CD14-positive monocyte (primary cell): ENCODE measurements around the gene COPG2. TPM values are rescaled to one million over a fixed set of nuclear protein-coding genes. Genes with fewer than 3 reads are reported as not detected.

Experiments
- DNase-seq, 3 donors: peaks; one replicate each; pipeline ENCODE4 v3.0.0-alpha.2; 2011 to 2022
- H2AFZ ChIP-seq: 2 replicates; pipeline ENCODE4 v1.6.0; 2012; ENCODE audit warnings: mild to moderate bottlenecking, low read depth, low read length, inconsistent platforms; ENCODE audit not compliant: insufficient read depth, poor library complexity, severe bottlenecking
- H3K27ac ChIP-seq, 2 donors: 1 replicate in 1 of 2; 2 replicates in 1 of 2; pipeline ENCODE4 v1.5.1; 2012 to 2013; ENCODE audit warnings: low read length in 2 of 2, control low read depth in 1 of 2, inconsistent platforms in 1 of 2, low read depth in 1 of 2, mild to moderate bottlenecking in 1 of 2
- H3K27me3 ChIP-seq, 2 donors: one replicate each; pipeline versions ENCODE4 v1.6.0 to v1.6.1; 2011 to 2013; ENCODE audit warnings: low read length in 2 of 2; ENCODE audit not compliant: control insufficient read depth in 2 of 2, insufficient read depth in 2 of 2
- H3K36me3 ChIP-seq, 2 donors: replicated peaks in 1 of 2; 1 replicate in 1 of 2; 2 replicates in 1 of 2; pipeline versions ENCODE4 v1.5.1 to v1.6.1; 2012 to 2013; ENCODE audit warnings: low read length in 2 of 2, control low read depth in 1 of 2, inconsistent platforms in 1 of 2, mild to moderate bottlenecking in 1 of 2; ENCODE audit not compliant: insufficient read depth in 2 of 2, control insufficient read depth in 1 of 2
- H3K4me1 ChIP-seq, 2 donors: 1 replicate in 1 of 2; 2 replicates in 1 of 2; pipeline versions ENCODE4 v1.5.1 to v1.6.1; 2012 to 2013; ENCODE audit warnings: low read length in 2 of 2, control low read depth in 1 of 2, inconsistent platforms in 1 of 2, mild to moderate bottlenecking in 1 of 2, moderate library complexity in 1 of 2; ENCODE audit not compliant: insufficient read depth in 2 of 2, control insufficient read depth in 1 of 2
- H3K4me2 ChIP-seq: replicated peaks from 2 replicates; pipeline ENCODE3; 2012; ENCODE audit warnings: low read length, moderate library complexity, mild to moderate bottlenecking; ENCODE audit not compliant: poor library complexity, severe bottlenecking; ENCODE audit errors: extremely low read depth
- H3K4me3 ChIP-seq, 3 experiments: fragments of 200-600 bp in 1 of 3; sonication (generic) in 1 of 3; replicated peaks in 1 of 3; 1 replicate in 2 of 3; 2 replicates in 1 of 3; pipeline ENCODE4 v1.5.1; 2011 to 2013; ENCODE audit warnings: low read length in 3 of 3, mild to moderate bottlenecking in 3 of 3, control low read depth in 2 of 3, low read depth in 2 of 3, inconsistent platforms in 1 of 3, moderate library complexity in 1 of 3
- H3K79me2 ChIP-seq: 2 replicates; pipeline ENCODE4 v1.6.0; 2012; ENCODE audit warnings: mild to moderate bottlenecking, control low read depth, inconsistent platforms, low read length, moderate library complexity; ENCODE audit not compliant: insufficient read depth
- H3K9ac ChIP-seq: 2 replicates; pipeline ENCODE4 v1.6.0; 2017; ENCODE audit warnings: low read length, mild to moderate bottlenecking; ENCODE audit not compliant: insufficient read depth, poor library complexity, severe bottlenecking
- H3K9me3 ChIP-seq, 2 donors: replicated peaks in 1 of 2; 1 replicate in 1 of 2; 2 replicates in 1 of 2; pipeline versions ENCODE4 v1.5.1 to v1.6.1; 2012 to 2013; ENCODE audit warnings: low read length in 2 of 2, control low read depth in 1 of 2; ENCODE audit not compliant: control insufficient read depth in 1 of 2, insufficient read depth in 1 of 2
- H4K20me1 ChIP-seq: 2 replicates; pipeline ENCODE4 v1.6.0; 2012; ENCODE audit warnings: mild to moderate bottlenecking, low read length, control low read depth, moderate library complexity; ENCODE audit not compliant: insufficient read depth
- H3K27ac Mint-ChIP-seq, 7 donors: one replicate each; pipeline ENCODE4 v1.8.0; 2020; ENCODE audit warnings: mild to moderate bottlenecking in 7 of 7, mixed read lengths in 7 of 7, moderate library complexity in 6 of 7, inconsistent platforms in 2 of 7
- H3K27me3 Mint-ChIP-seq, 3 donors: one replicate each; pipeline ENCODE4 v1.8.0; 2021 to 2022; ENCODE audit warnings: low read depth in 3 of 3, mild to moderate bottlenecking in 3 of 3, mixed read lengths in 3 of 3, moderate library complexity in 3 of 3, inconsistent platforms in 1 of 3
- H3K36me3 Mint-ChIP-seq, 2 donors: one replicate each; pipeline ENCODE4 v1.8.0; 2020; ENCODE audit warnings: mixed read lengths in 2 of 2, inconsistent platforms in 1 of 2, mild to moderate bottlenecking in 1 of 2
- H3K4me1 Mint-ChIP-seq: one replicate; pipeline ENCODE4 v1.8.0; 2020; ENCODE audit warnings: mild to moderate bottlenecking, mixed read lengths
- H3K4me3 Mint-ChIP-seq, 2 donors: one replicate each; pipeline ENCODE4 v1.8.0; 2020; ENCODE audit warnings: mild to moderate bottlenecking in 2 of 2, mixed read lengths in 2 of 2, moderate library complexity in 1 of 2
- H3K9me3 Mint-ChIP-seq, 7 donors: one replicate each; pipeline ENCODE4 v1.8.0; 2020 to 2022; ENCODE audit warnings: mixed read lengths in 7 of 7, mild to moderate bottlenecking in 6 of 7, moderate library complexity in 6 of 7, inconsistent platforms in 2 of 7
- CTCF ChIP-seq: fragments of 200-600 bp; IDR thresholded peaks from one replicate; pipeline ENCODE4 v1.8.0; 2022; ENCODE audit warnings: antibody characterized with exemption, mild to moderate bottlenecking
- WGBS: methylation state at CpG from one replicate; pipeline ENCODE4 v1.1.5; 2013; ENCODE audit warnings: missing lambda C conversion rate; ENCODE audit not compliant: insufficient coverage; 5-methylcytosine and 5-hydroxymethylcytosine counted together
- intact Hi-C, 2 donors: fragments of 100-400 bp; cut with micrococcal nuclease; formaldehyde crosslinking; loops; one replicate each; pipeline versions ENCODE4 v1.15.0 to v1.15.1; 2023
- polyA plus RNA-seq, 3 donors: library from polyadenylated mRNA; depleted of rRNA in 1 of 3; unstranded in 2 of 3; stranded (reverse) in 1 of 3; fragments of 300-500 nt in 2 of 3; fragments of >200 nt in 1 of 3; fragmentation: Illumina TruSeq in 2 of 3; gene quantifications; 1 replicate in 2 of 3; 2 replicates in 1 of 3; pipeline ENCODE4 v1.2.3, GENCODE V29; 2012 to 2021

Gene COPG2
- polyA plus RNA-seq, 3 donors: 2.7 to 10.3 (median 9.6) TPM

DNA sequence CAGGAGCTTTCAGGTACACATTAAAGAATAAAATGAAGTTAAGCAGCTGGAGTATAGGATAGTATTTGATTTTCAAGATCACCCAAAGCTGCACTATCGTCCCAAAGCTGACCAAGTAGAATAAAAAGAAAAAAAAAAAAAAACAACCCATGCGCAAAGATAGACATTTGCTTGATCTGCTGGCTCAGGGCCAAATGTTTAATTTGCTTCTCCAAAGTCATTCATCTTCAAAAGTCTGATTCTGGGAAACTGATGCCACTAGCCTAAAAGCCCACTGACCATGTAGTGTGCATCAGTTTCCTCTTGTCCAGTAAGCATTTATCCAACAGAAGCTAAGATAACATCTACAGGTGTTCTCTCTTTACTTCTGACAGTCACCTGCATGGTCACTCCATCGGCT lies 162.2 kb downstream of the COPG2 start:
- no peak overlapping the region for H3K9ac ChIP-seq
- no peaks in the 10 kb centered on the region for H4K20me1 ChIP-seq
- peaks cover 18 to 76% of the 10 kb centered on the region in 2 donors for H3K36me3 ChIP-seq
- no peaks in the 10 kb centered on the region for H3K27me3 Mint-ChIP-seq
- H3K79me2 ChIP-seq: no peaks in the 10 kb centered on the region
- no peak overlapping the region for H3K27ac Mint-ChIP-seq
- no peak for TF ChIP-seq CTCF
- no peaks in the 10 kb centered on the region for H3K4me1 ChIP-seq
- no peak overlapping the region for H3K4me2 ChIP-seq
- no peaks in the 10 kb centered on the region for H3K9me3 Mint-ChIP-seq
- H3K27ac ChIP-seq: no peak overlapping the region
- H3K4me1 Mint-ChIP-seq: no peaks in the 10 kb centered on the region
- H3K4me3 Mint-ChIP-seq: no peak overlapping the region
- intact Hi-C loops: no loop called here
- no peak for DNase-seq
- H3K36me3 Mint-ChIP-seq: peaks cover 40 to 48% of the 10 kb centered on the region in 2 donors
- no peak overlapping the region for H2AFZ ChIP-seq
- WGBS: 93% methylated on average over 2 of the region's 3 CpGs
- H3K4me3 ChIP-seq: no peak overlapping the region
- H3K9me3 ChIP-seq: no peaks in the 10 kb centered on the region
- H3K27me3 ChIP-seq: no peaks in the 10 kb centered on the region

- Histone ChIP-seq H3K9ac (no peak overlapping the region), H3K36me3 (peaks cover 18 to 74% of the 10 kb centered on the region in 2 donors), H3K4me1 (no peaks in the 10 kb centered on the region), H3K27me3 (no peaks in the 10 kb centered on the region), H3K4me2 (no peak overlapping the region), H3K27ac (no peak overlapping the region), H3K4me3 (no peak overlapping the region), H2AFZ (no peak overlapping the region), H4K20me1 (no peaks in the 10 kb centered on the region), H3K79me2 (no peaks in the 10 kb centered on the region), H3K9me3 (no peaks in the 10 kb centered on the region)
- Mint-ChIP-seq H3K9me3 (no peaks in the 10 kb centered on the region), H3K36me3 (peaks cover 41 to 49% of the 10 kb centered on the region in 2 donors), H3K4me3 (no peak overlapping the region), H3K27ac (no peak overlapping the region), H3K4me1 (no peaks in the 10 kb centered on the region), H3K27me3 (no peaks in the 10 kb centered on the region)
- DNase-seq: no peak
- intact Hi-C loops: no loop called here
- no peak for TF ChIP-seq CTCF
Measured at GRCh38 chr7:130505753-130506152, 162.8 kb downstream of the COPG2 start.
